K562 (cell line): Measurements from ENCODE around the gene CDCP1. TPM values are rescaled to one million over a fixed set of nuclear protein-coding genes. Genes with fewer than 3 reads are reported as not detected.
A peak's percentile ranks its signal among the peaks of the same experiment; 100 is the strongest.

Experiments
- ARID2 ChIP-seq: fragments of 450-650 bp; IDR thresholded peaks from 2 replicates; pipeline ENCODE4 v1.6.1; 2017; ENCODE audit warnings: antibody characterized with exemption, mild to moderate bottlenecking
- ATF1 ChIP-seq, 2 experiments: fragments of 450-650 bp in 1 of 2; IDR thresholded peaks; 2 replicates each; pipeline ENCODE4 v1.6.1; 2016; ENCODE audit warnings: missing compliant biosample characterization in 1 of 2, missing genetic modification characterization in 1 of 2
- CC2D1A ChIP-seq: fragments of 450-650 bp; IDR thresholded peaks from 2 replicates; pipeline ENCODE4 v1.6.1; 2017; ENCODE audit warnings: mild to moderate bottlenecking
- CREM ChIP-seq: IDR thresholded peaks from 2 replicates; pipeline ENCODE4 v1.6.1; 2014; ENCODE audit warnings: antibody characterized with exemption, low read depth
- HBP1 ChIP-seq: fragments of 450-650 bp; formaldehyde crosslinking; IDR thresholded peaks from 2 replicates; pipeline ENCODE4 v1.4.0; 2022; ENCODE audit warnings: missing genetic modification characterization
- ILK ChIP-seq: fragments of 450-650 bp; IDR thresholded peaks from 2 replicates; pipeline ENCODE4 v1.6.1; 2016; ENCODE audit warnings: missing genetic modification characterization, low read depth, mild to moderate bottlenecking, missing compliant biosample characterization, moderate library complexity, borderline replicate concordance
- KLF16 ChIP-seq: IDR thresholded peaks from 2 replicates; pipeline ENCODE4 v1.6.1; 2016; ENCODE audit warnings: antibody characterized with exemption
- LCOR ChIP-seq: sonication (generic); formaldehyde crosslinking; IDR thresholded peaks from 2 replicates; pipeline ENCODE4 v1.8.0; 2022; ENCODE audit warnings: mild to moderate bottlenecking, missing genetic modification reagents
- OTX1 ChIP-seq: fragments of 450-650 bp; formaldehyde crosslinking; IDR thresholded peaks from 2 replicates; pipeline ENCODE4 v1.4.0; 2022; ENCODE audit warnings: mild to moderate bottlenecking
- REST ChIP-seq, 2 experiments: fragments of 450-650 bp; formaldehyde crosslinking in 1 of 2; IDR thresholded peaks; 2 replicates each; pipeline versions ENCODE4 v1.4.0 to v1.6.1; 2014 to 2020; ENCODE audit warnings: mild to moderate bottlenecking in 2 of 2, borderline replicate concordance in 1 of 2, low read depth in 1 of 2
- SIX5 ChIP-seq, 2 experiments: IDR thresholded peaks; 2 replicates each; pipeline ENCODE4 v1.6.1; 2011; ENCODE audit warnings: low read length in 2 of 2, borderline replicate concordance in 1 of 2, low read depth in 1 of 2, mild to moderate bottlenecking in 1 of 2, moderate library complexity in 1 of 2; ENCODE audit not compliant: insufficient read depth in 1 of 2
- polyA plus RNA-seq, 8 experiments: library from polyadenylated mRNA; depleted of rRNA in 4 of 8; stranded (reverse) in 5 of 8; unstranded in 3 of 8; fragments of >200 nt; fragmentation: Nextera tagmentation in 2 of 8; fragmentation: Illumina TruSeq in 1 of 8; extraction: Ambion mirVana in 2 of 8; extraction: Trizol in 1 of 8; gene quantifications; 2 replicates each; pipeline versions ENCODE4 v1.2.1 to v1.2.3, GENCODE V29; 2011 to 2014; ENCODE audit warnings: inconsistent platforms in 1 of 8, missing spikeins in 1 of 8
- total RNA-seq, 7 experiments: library from RNA; depleted of rRNA in 6 of 7; stranded (reverse); fragments of >200 nt in 6 of 7; fragmentation: Illumina TruSeq in 2 of 7; extraction: Trizol in 2 of 7; gene quantifications; 2 replicates each; pipeline versions ENCODE4 v1.2.1 to v1.2.3, GENCODE V29; 2011 to 2021; ENCODE audit warnings: low replicate concordance in 1 of 7
- TF ChIP-seq, protein P1 (sequence below), 2 experiments: IDR thresholded peaks; 2 replicates each; pipeline ENCODE4 v1.6.1; 2012; ENCODE audit warnings: improper control_type of control experiment in 2 of 2, low read depth in 2 of 2, low read length in 2 of 2, borderline replicate concordance in 1 of 2

CDCP1 gene
- total and polyA plus RNA-seq, 9 of the 15 experiments (the other 6 are each of a cell fraction or from before 2014, with no cell fraction given), result 3.9 to 16.4 (median 5.2) TPM

DNA sequence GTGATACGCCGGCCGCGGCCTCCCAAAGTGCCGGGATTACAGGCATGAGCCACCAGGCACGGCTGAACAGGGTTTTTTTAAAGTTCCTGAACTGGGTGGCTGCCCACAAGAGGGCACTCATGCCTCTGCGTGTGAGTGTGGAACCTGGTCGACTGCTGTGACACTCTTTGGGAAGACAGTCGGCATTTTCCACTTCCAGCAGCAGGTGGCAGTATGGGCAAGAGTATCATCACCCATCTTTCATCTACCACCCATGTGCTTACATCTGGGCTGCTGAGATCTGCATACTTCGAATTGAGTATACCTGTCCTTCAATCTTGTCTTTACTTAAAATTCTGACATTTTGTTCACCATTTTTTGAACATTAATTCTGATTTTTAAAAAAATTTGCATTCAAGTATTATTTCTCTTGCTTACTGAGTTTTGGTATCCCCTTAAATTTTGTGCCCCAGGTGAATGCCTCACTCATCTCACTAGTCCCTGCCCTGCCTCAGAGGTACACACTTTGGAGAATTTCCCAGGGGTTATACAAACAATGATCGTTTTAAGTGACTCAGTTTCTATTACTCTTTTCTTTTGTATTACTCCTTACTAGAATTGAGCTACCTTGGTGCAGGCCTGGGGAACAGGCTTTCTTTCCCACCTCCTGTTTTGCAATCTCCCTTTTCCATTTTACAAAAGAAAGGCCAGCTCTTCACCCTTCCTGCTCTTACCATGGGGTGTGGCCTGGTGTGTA, 108.3 kb downstream of the CDCP1 start (continued):
- TF ChIP-seq SIX5 (IDR thresholded peaks at IDR 0.05; ENCODE audit: borderline replicate concordance in 1 of 2, insufficient read depth in 1 of 2, low read depth in 1 of 2, low read length in 2 of 2) (no peak), CREM (peak; percentile 89), CC2D1A (peak; percentile 94), ARID2 (peak; percentile 94), HBP1 (CRISPR knock-in tag) (no peak), ATF1 (CRISPR knock-in tag; IDR thresholded peaks at IDR 0.05) (no peak), ATF1 (tag; IDR thresholded peaks at IDR 0.05) (peak; percentile 58; the same call in 1 of the 2 replicates), ILK (tag) (no peak), REST (IDR thresholded peaks at IDR 0.05; ENCODE audit: borderline replicate concordance) (peak; percentile 95), REST (CRISPR knock-in tag; IDR thresholded peaks at IDR 0.05; ENCODE audit: low read depth) (0 out of 2 replicates have a peak, but pooled peaks have one; percentile 65), LCOR (CRISPR knock-in tag) (peak; percentile 80), OTX1 (CRISPR knock-in tag) (peak; percentile 42; the same call in 1 of the 2 replicates), KLF16 (peak; percentile 78)
- TF ChIP-seq, protein P1, sequence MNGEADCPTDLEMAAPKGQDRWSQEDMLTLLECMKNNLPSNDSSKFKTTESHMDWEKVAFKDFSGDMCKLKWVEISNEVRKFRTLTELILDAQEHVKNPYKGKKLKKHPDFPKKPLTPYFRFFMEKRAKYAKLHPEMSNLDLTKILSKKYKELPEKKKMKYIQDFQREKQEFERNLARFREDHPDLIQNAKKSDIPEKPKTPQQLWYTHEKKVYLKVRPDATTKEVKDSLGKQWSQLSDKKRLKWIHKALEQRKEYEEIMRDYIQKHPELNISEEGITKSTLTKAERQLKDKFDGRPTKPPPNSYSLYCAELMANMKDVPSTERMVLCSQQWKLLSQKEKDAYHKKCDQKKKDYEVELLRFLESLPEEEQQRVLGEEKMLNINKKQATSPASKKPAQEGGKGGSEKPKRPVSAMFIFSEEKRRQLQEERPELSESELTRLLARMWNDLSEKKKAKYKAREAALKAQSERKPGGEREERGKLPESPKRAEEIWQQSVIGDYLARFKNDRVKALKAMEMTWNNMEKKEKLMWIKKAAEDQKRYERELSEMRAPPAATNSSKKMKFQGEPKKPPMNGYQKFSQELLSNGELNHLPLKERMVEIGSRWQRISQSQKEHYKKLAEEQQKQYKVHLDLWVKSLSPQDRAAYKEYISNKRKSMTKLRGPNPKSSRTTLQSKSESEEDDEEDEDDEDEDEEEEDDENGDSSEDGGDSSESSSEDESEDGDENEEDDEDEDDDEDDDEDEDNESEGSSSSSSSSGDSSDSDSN (IDR thresholded peaks at IDR 0.05; ENCODE audit: borderline replicate concordance in 1 of 2, low read depth in 2 of 2, low read length in 2 of 2), result 0 out of 4 replicates have a peak, but pooled peaks of 1 of the 2 experiments have one; percentile 67
